GM18505 (cell line): ENCODE results near the gene ESRRA.
A peak's percentile ranks its signal among the peaks of the same experiment; 100 is the strongest.

ENCODE experiments used
- ATAC-seq: cut with Tn5 transposase; IDR thresholded peaks from one replicate; pipeline ENCODE4 v1.9.1; 2021; ENCODE audit not compliant: unreplicated experiment
- POLR2A ChIP-seq: IDR thresholded peaks from 4 replicates; pipeline ENCODE4 v1.6.1; 2011; ENCODE audit warnings: borderline replicate concordance; ENCODE audit not compliant: insufficient read depth, insufficient read length; ENCODE audit errors: extremely low read depth

ESRRA gene

DNA sequence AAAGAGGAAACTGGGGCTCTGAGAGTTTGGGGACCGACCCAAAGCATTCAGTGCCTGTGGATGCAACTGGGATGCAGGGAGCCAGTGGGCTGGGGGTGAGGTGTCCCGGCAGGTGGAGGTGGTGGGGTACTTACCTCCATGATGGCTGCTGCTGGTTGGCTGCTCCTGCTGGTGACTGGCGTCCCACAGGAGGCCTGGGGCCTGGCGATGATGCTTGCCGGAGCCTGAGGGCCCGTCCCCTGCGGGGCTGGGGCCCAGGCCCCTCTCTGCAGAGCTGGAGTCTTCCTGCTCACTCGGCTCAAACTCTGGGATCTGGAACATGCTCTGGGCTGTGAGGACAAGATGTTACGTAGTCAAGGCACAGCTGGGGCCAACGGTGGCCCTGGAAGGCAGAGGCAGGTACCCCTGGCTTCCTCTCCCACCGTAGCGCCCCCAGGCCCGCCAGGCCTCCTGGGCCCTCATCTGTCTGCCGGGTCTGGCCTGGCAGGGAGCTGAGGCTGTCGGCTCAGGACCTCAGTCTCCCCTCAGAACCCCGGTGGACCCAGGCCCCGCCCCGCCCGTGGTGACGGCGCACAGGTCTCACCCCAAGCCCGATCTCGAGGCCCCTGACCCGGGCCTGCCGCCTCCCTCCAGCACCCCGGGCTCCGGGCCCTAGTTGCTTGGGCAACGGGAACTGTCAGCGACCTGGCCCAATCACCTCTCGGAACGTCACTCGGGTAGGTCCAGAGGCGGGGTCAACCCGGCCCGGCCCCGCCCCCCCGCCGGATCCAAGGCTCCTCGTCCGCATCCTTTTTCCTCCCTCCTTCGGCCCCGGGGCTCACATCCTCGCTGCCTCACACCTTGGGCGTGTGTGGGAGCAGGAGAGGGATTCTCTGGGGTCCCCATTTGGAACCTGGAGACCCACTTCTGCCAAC lies 21.0 kb upstream of the ESRRA start, which contains the start of gene BAD:
Gene BAD (minus strand): TSS at position 618 of the 914 bp plus-strand sequence. CDS start 297 bp downstream, at position 321.
- ATAC-seq = peak; percentile 53
- TF ChIP-seq POLR2A = peak; percentile 56

DNA sequence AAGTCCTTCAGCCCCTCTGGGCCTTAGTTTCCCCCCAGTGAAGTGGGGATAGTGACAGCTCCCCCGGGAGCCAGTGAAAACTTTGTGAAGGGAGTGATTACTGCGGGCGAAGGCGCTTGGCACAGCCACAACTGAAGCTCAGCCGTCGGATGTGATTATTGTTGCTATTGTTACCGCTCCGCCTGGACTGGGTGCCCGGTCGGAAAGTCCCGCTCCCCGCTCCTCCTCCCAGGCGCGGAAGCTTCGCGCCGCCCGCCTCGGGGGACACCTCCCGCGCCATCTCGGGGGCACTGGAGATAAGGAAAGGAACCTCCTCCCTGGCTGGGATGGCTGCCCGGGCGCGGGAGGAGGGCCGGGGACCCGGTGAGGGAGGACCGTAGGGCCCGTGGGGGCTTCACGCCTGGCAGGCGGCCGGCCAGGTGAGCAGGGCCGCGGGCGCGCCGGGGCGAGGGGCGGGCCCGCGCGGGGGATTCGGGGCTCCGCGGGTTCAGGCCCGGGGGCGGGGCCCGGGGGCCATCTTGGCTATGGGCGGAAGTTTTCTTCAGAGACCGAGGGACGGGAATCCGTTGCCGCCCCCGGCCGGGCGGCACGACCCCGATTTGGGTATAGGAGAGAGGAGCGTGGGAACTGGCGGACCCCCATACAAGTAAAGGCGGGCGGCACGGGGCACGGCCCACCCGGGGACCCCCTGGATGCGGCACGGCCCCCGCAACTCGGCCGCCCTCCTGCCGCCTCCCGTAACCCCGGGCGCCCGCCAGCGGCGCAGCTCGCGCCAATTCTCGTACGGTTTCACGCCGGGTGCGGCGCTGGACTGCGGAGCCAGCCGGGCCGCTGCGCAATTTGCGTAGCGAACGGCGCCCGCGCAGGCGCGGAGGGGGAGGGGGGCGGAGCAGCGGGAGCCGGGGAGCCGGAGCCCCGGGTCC lies 20.1 kb upstream of the ESRRA start, which contains the start of gene GPR137:
Gene GPR137 (plus strand): TSS at position 887 of the 923 bp plus-strand sequence. CDS start 677 bp downstream, outside the sequence.
- ATAC-seq = peak; percentile 59
- peak; percentile 49 for TF ChIP-seq POLR2A

DNA sequence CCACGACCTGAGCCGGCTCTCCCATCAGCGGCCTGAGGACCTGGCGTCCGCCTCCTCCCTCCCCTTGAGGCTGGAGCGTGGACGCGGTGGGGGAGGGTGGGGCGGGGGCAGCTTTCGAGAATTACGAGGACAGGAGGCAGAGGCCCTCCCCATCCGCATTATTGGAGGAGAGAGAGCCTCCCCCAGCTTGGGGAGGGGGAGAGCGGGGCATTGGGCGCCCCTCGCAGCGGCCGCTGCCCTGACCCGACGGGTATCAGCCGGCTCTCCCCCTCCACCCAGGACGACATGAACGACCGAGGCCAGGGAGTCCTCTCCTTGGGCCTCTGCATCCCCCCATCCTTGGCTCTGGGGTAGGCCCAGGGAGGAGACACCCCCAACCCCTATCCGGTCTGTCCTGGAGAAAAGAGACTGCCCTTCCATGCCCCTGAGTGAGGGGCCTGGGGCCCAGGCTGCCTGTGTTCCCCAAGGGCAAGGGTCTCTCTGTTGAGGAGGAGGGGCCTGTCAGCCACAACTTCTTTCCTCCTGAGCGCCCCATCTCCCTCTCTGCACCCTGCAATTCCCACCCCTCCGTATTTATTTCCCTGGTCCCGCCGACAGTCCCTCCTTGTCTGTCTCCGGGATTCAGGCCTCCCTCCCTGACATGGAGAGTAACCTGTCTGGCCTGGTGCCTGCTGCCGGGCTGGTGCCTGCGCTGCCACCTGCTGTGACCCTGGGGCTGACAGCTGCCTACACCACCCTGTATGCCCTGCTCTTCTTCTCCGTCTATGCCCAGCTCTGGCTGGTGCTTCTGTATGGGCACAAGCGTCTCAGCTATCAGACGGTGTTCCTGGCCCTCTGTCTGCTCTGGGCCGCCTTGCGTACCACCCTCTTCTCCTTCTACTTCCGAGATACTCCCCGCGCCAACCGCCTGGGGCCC lies 19.2 kb upstream of the ESRRA start:
- ATAC-seq = no peak
- TF ChIP-seq POLR2A = no peak

DNA sequence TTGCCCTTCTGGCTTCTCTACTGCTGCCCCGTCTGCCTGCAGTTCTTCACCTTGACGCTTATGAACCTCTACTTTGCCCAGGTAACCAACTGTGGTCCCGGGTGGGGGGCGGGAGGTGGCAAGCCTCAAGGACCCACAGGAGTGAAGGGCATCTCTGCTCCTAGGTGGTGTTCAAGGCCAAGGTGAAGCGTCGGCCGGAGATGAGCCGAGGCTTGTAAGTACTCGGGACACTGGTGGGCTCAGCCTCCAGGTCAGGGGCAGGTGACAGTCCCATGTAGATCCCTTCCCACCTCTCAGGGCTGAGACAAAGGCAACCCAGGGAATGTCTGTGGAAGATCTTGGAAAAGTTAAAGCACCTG lies 18.5 kb upstream of the ESRRA start:
- no peak for ATAC-seq
- TF ChIP-seq POLR2A = no peak

DNA sequence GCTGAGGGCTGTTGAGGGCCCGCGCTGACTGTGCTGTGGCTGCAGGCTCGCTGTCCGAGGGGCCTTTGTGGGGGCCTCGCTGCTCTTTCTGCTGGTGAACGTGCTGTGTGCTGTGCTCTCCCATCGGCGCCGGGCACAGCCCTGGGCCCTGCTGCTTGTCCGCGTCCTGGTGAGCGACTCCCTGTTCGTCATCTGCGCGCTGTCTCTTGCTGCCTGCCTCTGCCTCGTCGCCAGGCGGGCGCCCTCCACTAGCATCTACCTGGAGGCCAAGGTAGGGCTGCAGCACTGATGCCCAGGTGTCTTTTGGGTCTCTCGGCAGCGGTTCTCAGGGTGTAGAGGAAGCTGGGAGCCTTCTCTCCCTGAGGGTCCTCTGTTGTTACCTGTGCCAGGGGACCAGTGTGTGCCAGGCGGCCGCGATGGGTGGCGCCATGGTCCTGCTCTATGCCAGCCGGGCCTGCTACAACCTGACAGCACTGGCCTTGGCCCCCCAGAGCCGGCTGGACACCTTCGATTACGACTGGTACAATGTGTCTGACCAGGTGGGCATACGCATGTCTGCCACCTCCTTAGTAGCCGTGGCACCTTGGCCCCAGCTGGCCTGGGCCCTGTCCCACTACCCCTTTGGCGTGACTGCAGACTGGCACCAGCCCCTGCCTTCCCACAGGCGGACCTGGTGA lies 17.5 kb upstream of the ESRRA start:
- ATAC-seq = no peak
- TF ChIP-seq POLR2A = no peak

DNA sequence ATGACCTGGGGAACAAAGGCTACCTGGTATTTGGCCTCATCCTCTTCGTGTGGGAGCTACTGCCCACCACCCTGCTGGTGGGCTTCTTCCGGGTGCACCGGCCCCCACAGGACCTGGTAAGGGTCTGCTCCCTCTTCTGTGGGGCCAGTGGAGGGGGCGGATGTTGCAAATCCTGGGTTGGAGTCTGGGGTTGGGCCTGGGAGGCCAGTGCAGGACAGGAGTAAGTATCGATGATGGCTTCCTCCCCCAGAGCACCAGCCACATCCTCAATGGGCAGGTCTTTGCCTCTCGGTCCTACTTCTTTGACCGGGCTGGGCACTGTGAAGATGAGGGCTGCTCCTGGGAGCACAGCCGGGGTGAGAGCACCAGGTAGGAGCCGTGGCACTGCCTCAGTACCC lies 17.0 kb upstream of the ESRRA start:
- no peak for ATAC-seq
- TF ChIP-seq POLR2A = no peak

DNA sequence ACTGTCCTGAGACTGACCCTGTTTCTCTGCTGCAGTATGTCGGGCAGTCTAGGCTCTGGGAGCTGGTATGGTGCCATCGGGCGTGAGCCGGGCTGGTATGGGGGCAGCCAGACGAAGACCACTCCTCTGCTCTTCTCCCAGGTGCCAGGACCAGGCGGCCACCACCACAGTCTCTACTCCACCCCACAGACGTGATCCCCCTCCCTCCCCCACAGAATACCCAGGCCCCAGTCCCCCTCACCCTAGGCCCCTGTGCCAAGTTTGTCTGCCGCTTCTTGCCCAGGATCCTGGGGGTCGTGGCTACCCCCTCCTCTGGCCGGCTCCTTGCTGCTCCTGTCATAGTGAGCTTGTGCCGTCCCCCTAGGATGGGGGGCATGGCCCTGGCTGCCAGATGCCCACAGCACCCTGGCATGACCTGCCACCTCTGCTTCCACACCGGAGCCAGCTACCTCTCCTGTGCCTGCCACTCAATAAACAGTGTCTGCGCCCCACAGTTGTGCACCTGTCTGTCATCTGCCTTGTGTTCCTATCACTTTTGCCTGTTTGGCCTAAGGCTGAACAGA lies 16.2 kb upstream of the ESRRA start:
- no peak for ATAC-seq
- no peak for TF ChIP-seq POLR2A

DNA sequence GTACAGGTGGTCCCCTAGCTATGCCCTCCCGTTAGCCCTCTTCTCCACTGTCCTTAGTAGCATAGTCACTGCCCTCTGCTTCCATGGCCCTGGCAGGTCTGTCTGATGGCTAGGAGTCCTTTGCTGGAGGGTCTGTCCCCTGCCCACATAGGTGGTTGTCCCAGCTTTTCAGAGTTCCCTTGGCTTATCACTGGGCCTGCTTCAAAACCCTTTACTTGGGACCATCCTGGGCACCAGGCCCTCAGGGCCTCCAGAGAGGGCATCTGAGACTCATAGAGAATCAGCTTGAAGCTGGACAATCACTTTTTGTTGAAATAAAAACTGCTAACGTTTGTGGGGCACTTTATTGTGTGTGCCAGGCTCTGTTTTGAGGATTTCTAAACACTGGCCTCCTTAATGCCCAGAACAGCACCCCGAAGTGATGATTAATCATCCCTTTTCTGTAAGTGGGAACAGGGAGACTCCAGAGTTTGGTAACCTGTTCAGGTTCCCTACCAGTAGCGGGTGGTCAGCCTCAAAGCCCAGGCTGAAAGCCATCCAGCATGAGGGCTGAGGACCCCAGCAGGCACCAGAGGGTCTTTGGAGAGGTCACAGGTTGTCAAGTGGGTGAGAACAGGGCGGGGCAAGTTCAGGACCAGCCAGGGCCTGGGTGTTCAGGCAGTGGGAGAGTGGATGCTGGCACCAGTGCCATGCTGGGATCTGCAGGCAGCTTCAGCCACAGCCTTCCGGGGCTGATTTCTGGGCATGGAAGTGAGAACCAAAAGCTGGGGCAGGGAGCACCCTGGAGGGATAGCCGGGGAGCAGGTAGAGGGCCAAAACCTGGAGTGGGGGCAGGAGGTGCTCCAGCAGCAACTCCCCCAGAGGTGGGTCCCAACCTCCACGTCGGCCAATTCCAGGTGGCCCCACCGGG lies 14.7 kb upstream of the ESRRA start:
- ATAC-seq = no peak

DNA sequence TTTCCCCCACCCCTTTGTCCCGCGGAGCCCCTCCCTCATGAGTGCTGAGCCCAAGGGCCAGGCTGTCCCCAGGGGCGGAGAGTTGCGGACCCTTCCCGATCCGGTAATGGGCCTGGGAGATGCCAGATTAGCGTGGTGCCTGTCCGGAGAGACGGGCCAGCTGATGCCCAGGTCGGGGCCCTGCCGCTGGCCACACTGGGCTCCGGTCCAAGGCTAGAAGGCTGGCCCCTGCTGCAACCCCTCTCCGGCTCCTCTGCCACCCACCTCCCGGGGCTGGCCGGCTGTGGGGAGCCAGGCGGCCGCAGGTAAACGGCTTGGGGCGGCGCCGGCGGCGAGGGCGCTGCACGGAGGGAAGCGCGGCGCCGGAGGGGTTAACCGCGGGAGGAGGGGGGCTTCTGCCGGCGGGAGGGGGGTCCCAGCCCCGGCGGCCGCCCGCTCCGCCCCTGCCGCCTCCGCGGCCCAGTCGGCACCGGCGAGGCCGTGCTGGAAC lies 14.0 kb upstream of the ESRRA start, which contains the start of gene KCNK4:
Gene KCNK4 (plus strand): TSS at position 41 of the 490 bp plus-strand sequence. CDS start 1,717 bp downstream, outside the sequence.
- no peak for TF ChIP-seq POLR2A
- no peak for ATAC-seq

More for the DNA sequence above, 14.7 kb upstream of the ESRRA start:
- no peak for TF ChIP-seq POLR2A

DNA sequence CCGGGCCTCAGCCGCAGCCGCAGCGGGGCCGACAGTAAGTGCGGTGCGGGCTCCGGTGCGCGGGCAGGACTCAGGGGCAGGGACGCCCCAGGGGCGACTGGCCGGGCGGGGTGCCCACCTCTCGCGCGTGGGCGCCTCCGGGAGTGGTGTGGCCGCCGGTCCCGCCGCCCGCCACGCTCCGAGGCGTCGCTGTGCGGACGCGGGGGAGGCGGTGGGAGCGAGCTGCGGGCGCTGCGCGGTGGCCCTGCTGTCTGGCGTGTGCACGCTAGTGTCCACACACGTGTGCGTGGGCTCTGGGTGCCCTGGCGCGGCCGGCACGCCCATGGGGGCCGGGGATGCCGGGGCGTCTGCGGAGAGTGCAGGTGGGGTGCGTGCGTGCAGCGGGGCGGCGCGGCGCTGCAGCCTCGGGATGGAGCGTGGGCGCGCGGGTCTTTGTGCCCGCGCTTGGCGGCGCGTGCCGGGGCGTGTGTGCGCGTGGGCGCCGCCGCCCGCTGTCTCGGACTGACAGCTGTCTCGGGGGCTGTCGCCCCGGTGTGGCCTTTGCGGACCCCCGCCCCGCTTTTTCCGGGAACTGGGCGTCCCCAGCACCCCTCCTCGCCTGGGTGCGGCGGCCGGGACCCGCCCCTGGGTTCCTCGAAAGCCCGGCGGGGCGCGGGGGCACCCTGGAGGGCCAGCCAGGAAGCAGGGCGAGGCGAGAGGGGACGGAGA lies 13.4 kb upstream of the ESRRA start:
- ATAC-seq = no peak
- no peak for TF ChIP-seq POLR2A
